Measurements from ENCODE around the gene PIGP.
A peak's percentile ranks its signal among the peaks of the same experiment; 100 is the strongest.
"Not testable (repeated sequence)": the region's sequence is repeated elsewhere in the genome, so short reads cannot be mapped to it uniquely, and the experiment has no call there.

PIGP gene

DNA sequence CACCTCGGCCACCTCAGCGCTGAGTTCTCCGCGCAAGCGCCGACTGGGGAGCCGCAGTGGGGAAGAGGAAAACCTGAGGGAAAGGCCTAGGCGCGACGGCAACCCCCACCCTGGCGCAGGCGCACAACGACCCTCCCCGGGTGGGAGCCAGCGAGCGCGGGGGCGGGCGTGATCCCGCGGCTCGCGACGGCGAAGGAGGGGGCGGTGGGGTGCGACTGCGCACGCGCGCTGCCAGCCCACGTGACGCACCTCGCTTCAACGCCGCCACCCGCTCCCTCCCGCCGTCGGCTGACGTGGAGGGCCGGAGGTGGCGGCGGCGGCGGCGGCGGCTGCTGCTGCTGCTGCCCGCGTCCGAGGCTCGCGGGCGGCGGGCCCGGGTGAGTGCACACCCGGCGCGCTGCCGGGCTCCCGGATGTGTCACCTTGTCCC, at the start of gene PIGP, which contains the start of gene TTC3:
Gene PIGP (minus strand): TSS at position 84 of the 429 bp plus-strand sequence. CDS start 556 bp downstream, outside the sequence.
Gene TTC3 (plus strand): TSS at position 267 of the 429 bp plus-strand sequence. CDS start 14,004 bp downstream, outside the sequence.
- DNase-seq (ENCODE audit: low read depth in 4 of 4, low spot score in 1 of 4), result peak; percentile 90 to 96 (median 94)

GRCh38 chr21:37119421-37120218, 46.7 kb upstream of the PIGP start:
- no peak for DNase-seq (ENCODE audit: low read depth in 4 of 4, low spot score in 1 of 4)

DNA sequence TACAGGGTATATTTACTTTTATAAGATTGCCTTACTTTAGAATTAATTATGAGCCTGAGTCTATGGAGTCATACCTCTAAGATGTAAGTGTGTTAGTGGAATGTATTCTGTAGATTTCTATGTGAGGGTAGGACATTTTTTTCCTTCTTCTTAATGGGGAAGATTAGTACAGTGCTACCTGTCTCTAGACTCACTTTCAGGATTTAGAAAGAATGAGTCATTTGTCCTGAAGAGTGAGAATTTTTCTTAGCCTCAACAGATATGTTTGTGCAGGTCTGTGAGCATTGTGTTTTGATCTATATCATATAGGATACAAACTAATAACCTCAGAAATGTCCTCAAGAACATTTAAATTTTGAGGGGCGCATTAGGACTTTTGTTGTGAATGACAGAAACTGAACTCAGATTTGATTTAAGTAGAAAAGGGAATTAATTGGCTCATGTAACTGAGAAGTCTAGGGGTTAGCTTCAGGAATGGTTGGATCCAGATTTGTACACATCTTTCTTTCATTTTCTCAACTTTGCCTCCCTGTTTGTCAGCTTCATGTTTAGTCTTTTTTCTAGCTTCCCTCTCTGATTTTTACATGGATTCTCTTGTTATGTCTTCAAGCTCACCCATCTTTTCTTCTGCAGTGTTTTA, 45.4 kb upstream of the PIGP start:
- no peak for DNase-seq (ENCODE audit: low read depth in 4 of 4, low spot score in 1 of 4)

- no peak for DNase-seq (ENCODE audit: low read depth in 4 of 4, low spot score in 1 of 4)
These were observed 44.3 kb upstream of the PIGP start for GRCh38 chr21:37117204-37117603.

GRCh38 chr21:37116459-37116858, 43.6 kb upstream of the PIGP start:
- not testable (repeated sequence) for DNase-seq (ENCODE audit: low read depth in 4 of 4, low spot score in 1 of 4)

- not testable (repeated sequence) for DNase-seq (ENCODE audit: low read depth in 4 of 4, low spot score in 1 of 4)
These were observed 41.4 kb upstream of the PIGP start for GRCh38 chr21:37114301-37114700.

DNA sequence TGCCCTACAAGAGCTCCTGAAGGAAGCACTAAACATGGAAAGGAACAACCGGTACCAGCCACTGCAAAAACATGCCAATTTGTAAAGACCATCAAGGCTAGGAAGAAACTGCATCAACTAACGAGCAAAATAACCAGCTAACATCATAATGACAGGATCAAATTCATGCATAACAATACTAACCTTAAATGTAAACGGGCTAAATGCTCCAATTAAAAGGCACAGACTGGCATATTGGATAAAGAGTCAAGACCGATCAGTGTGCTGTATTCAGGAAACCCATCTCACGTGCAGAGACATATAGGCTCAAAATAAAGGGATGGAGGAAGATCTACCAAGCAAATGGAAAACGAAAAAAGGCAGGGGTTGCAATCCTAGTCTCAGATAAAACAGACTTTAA, 38.2 kb upstream of the PIGP start:
- not testable (repeated sequence) for DNase-seq (ENCODE audit: low read depth in 4 of 4, low spot score in 1 of 4)

DNA sequence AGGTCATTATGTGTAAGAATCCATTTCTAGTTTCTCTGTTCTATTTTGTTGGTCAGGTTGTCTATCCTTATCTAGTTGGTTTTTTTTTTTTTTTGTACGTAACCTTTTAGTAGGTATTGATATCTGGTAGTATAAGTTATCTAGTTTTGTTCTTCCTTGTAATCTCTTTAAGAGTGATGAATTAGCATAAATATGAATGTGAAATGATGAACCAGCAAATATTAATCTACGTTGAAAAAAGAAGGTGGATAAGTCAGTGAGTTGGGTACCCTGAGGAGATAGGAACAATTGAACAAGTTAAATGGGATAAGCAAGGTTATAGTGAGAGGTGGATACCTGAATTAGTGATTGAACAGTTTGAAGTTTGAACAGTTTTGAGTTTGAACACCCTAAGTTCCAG, 34.1 kb upstream of the PIGP start:
- DNase-seq (ENCODE audit: low read depth in 4 of 4, low spot score in 1 of 4), result no peak

GRCh38 chr21:37102746-37103145, 29.9 kb upstream of the PIGP start:
- DNase-seq (ENCODE audit: low read depth in 4 of 4, low spot score in 1 of 4), result not testable (repeated sequence)

- no peak for DNase-seq (ENCODE audit: low read depth in 4 of 4, low spot score in 1 of 4)
These were observed 28.5 kb upstream of the PIGP start for GRCh38 chr21:37101384-37101783.

DNA sequence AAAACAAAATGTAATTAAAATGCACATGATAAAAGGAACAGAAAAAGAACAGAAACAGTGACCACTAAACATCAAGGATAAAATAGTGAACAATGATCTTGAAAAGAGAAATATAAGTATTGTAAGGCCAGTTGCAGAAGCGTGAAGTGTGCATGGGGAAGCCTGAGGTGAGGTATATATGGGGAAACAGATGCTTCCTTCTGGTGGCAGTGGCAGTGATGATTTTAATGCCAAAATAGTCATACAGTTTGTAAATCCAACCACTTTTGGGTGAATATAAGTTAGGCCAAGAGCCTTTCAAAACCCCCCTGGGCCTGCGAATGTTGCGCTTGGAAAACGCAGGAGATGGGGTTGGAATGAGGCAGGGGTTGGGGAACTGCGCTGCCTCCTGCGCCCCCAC, 27.4 kb upstream of the PIGP start:
- DNase-seq (ENCODE audit: low read depth in 4 of 4, low spot score in 1 of 4), result no peak

GRCh38 chr21:37098751-37099150, 25.9 kb upstream of the PIGP start:
- no peak for DNase-seq (ENCODE audit: low read depth in 4 of 4, low spot score in 1 of 4)

DNA sequence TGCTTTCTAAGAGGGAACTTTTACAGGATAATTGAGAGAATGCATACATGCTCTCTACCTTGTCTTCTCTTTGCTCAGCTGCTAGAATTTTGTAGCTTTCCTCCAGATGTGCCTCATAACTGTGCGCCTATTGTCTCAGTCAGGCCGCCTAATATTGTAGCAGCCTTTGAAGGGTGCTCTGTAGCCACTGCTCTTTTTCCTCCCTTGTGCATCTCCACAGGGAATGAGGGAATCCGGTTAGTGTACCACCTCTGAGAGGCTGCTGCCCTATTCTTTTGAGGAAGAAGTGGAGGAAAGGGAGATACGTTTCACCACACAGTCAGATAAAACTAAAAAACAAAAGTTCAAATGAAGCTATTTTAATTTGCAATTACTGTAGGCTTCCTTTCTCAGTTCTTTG, 22.9 kb upstream of the PIGP start:
- no peak for DNase-seq (ENCODE audit: low read depth in 4 of 4, low spot score in 1 of 4)

GRCh38 chr21:37093977-37094376, 21.1 kb upstream of the PIGP start:
- DNase-seq (ENCODE audit: low read depth in 4 of 4, low spot score in 1 of 4), result no peak

DNA sequence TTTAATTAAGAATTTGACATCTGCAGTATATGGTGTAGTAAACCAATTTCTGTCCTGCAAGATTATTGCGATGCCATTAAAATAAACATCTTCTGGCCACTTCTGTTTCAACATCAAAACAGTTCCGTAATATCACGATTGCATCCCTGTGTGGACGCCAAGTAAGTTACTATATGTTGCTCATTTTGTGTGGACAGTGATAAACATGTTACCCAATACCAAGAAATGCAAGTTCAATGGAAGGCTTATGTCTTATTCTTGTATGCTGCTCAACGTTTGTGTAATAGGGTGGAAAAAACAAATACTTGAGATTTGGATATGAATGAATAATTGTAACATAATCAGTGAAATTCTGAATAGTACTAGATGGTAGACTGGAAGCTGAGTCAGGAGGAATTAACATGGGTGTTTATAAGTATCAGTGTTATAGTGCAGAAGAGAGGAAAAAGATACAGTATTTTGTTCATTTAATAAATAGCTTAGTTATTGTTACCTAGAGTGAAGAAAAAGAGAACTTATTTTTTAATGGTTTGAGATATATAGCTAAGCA, 15.4 kb upstream of the PIGP start:
- DNase-seq (ENCODE audit: low read depth in 4 of 4, low spot score in 1 of 4), result no peak

DNA sequence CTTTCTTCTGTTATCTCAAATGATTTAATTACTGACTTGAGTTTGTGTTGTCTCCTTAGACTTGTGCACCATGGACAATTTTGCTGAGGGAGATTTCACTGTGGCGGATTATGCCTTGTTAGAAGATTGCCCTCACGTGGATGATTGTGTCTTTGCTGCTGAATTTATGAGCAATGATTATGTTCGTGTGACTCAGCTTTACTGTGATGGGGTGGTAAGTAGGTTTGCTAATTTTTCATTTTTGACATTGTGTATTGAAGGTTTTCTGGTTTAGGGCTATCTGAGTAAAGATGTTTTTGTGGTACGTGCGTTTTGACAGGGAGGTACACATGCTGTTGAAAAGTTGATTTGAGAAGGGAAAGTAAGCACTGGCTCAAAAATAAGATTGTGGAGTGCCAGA, 14.3 kb upstream of the PIGP start:
- no peak for DNase-seq (ENCODE audit: low read depth in 4 of 4, low spot score in 1 of 4)

- no peak for DNase-seq (ENCODE audit: low read depth in 4 of 4, low spot score in 1 of 4)
These were observed 12.9 kb upstream of the PIGP start for GRCh38 chr21:37085726-37086125.

GRCh38 chr21:37082856-37083528, 10.1 kb upstream of the PIGP start:
- no peak for DNase-seq (ENCODE audit: low read depth in 4 of 4, low spot score in 1 of 4)

GRCh38 chr21:37082375-37082774, 9.5 kb upstream of the PIGP start:
- DNase-seq (ENCODE audit: low read depth in 4 of 4, low spot score in 1 of 4), result no peak

GRCh38 chr21:37079211-37079824, 6.4 kb upstream of the PIGP start:
- no peak for DNase-seq (ENCODE audit: low read depth in 4 of 4, low spot score in 1 of 4)

- no peak for DNase-seq (ENCODE audit: low read depth in 4 of 4, low spot score in 1 of 4)
These were observed 4.5 kb upstream of the PIGP start for GRCh38 chr21:37077403-37077802.
